ENCODE data around the gene SRSF9. TPM values are rescaled to one million over a fixed set of nuclear protein-coding genes. Genes with fewer than 3 reads are reported as not detected.

The SRSF9 gene
- total and polyA plus RNA-seq, 2 of the 13 experiments (the other 11 are each of a cell fraction or from before 2014, with no cell fraction given), result 125 to 144 TPM

DNA sequence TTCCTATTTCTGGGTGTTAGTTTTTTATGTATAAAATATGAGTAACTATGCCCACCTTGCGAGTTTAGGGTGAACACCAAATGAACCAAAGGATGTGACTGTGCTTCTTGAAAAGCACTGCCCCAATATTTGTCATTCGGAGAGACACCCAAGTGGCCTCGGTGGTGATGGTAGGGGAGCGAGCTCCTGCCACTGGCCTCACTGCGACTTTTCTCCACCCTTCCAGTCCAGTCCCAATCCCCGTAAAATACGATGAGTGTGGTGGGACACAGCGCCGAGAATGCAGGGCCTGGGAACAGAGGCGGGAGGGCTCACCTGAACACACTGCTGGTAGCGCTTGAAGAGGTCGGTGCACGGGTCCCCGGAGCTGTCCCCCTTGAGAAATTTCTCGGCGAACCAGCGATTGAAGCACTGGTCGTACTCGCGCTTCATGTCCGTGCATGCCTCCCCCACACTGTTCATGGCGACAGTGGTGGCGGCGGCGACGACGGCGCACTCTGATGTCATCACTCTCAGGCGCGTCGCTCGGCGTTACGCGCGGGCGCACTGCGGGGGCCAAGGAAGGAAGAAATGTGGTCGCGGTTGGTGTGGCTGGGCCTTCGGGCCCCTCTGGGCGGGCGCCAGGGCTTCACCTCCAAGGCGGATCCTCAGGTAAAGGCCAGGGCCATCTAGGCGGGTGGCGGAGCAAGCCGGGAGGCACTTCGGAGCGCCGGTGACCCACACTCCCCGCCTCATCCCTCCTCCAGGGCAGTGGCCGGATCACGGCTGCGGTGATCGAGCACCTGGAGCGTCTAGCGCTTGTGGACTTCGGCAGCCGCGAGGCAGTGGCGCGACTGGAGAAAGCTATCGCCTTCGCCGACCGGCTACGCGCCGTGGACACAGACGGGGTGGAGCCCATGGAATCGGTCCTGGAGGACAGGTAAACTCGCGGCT lies 23.4 kb downstream of the SRSF9 start, which contains the start of the genes GATC and TRIAP1 (continued):
- TF ChIP-seq, protein P1, sequence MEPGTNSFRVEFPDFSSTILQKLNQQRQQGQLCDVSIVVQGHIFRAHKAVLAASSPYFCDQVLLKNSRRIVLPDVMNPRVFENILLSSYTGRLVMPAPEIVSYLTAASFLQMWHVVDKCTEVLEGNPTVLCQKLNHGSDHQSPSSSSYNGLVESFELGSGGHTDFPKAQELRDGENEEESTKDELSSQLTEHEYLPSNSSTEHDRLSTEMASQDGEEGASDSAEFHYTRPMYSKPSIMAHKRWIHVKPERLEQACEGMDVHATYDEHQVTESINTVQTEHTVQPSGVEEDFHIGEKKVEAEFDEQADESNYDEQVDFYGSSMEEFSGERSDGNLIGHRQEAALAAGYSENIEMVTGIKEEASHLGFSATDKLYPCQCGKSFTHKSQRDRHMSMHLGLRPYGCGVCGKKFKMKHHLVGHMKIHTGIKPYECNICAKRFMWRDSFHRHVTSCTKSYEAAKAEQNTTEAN (CRISPR knock-in tag; conservative IDR thresholded peaks at IDR 0.05), result peak; percentile 69
- TF ChIP-seq U2AF1 (optimal IDR thresholded peaks at IDR 0.05; ENCODE audit: low read depth, low read length) (peak; percentile 50), GATA4 (IDR thresholded peaks at IDR 0.05; ENCODE audit: borderline replicate concordance, low read depth) (peak; percentile 89), ZMYM2 (CRISPR knock-in tag; IDR thresholded peaks at IDR 0.05) (no peak), TOPORS (CRISPR knock-in tag; IDR thresholded peaks at IDR 0.05) (no peak; the same call in 1 of the 2 replicates), ZNF670 (CRISPR knock-in tag; IDR thresholded peaks at IDR 0.05; ENCODE audit: borderline replicate concordance) (0 out of 2 replicates have a peak, but pooled peaks have one; percentile 29), ZNF451 (CRISPR knock-in tag; IDR thresholded peaks at IDR 0.05) (peak; percentile 65; the same call in 1 of the 2 replicates), MIER3 (CRISPR knock-in tag; IDR thresholded peaks at IDR 0.05; ENCODE audit: borderline replicate concordance) (peak; percentile 97), FIP1L1 (IDR thresholded peaks at IDR 0.05; ENCODE audit: borderline replicate concordance, insufficient read depth, low read depth, low read length) (no peak), HNRNPLL (IDR thresholded peaks at IDR 0.05; ENCODE audit: low read depth, low read length, poor library complexity, severe bottlenecking) (peak; percentile 77), POLR2AphosphoS5 (IDR thresholded peaks at IDR 0.05; ENCODE audit: low read depth, low read length) (peak; percentile 98), ZNF367 (CRISPR knock-in tag; IDR thresholded peaks at IDR 0.05; ENCODE audit: borderline replicate concordance) (0 out of 2 replicates have a peak, but pooled peaks have one; percentile 22), BORCS8-MEF2B (CRISPR knock-in tag; IDR thresholded peaks at IDR 0.05) (peak; percentile 80; the same call in 1 of the 2 replicates), SRF (IDR thresholded peaks at IDR 0.05; ENCODE audit: low read depth, low read length) (peak; percentile 94), MAF1 (CRISPR knock-in tag; IDR thresholded peaks at IDR 0.05; ENCODE audit: borderline replicate concordance) (peak; percentile 91), XBP1 (CRISPR knock-in tag; IDR thresholded peaks at IDR 0.05) (no peak), FOXA1 (IDR thresholded peaks at IDR 0.05) (no peak), FOXA1 (CRISPR knock-in tag; IDR thresholded peaks at IDR 0.05) (peak; percentile 73), MEF2D (CRISPR knock-in tag; IDR thresholded peaks at IDR 0.05) (peak; percentile 55), HNRNPH1 (optimal IDR thresholded peaks at IDR 0.05; ENCODE audit: low read depth, low read length) (peak; percentile 43)
- TF ChIP-seq, protein P2, sequence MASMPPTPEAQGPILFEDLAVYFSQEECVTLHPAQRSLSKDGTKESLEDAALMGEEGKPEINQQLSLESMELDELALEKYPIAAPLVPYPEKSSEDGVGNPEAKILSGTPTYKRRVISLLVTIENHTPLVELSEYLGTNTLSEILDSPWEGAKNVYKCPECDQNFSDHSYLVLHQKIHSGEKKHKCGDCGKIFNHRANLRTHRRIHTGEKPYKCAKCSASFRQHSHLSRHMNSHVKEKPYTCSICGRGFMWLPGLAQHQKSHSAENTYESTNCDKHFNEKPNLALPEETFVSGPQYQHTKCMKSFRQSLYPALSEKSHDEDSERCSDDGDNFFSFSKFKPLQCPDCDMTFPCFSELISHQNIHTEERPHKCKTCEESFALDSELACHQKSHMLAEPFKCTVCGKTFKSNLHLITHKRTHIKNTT (CRISPR knock-in tag; IDR thresholded peaks at IDR 0.05), result 0 out of 2 replicates have a peak, but pooled peaks have one; percentile 2
- TF ChIP-seq, protein P3, sequence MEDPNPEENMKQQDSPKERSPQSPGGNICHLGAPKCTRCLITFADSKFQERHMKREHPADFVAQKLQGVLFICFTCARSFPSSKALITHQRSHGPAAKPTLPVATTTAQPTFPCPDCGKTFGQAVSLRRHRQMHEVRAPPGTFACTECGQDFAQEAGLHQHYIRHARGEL (CRISPR knock-in tag; IDR thresholded peaks at IDR 0.05), result no peak
- TF ChIP-seq, protein P4, sequence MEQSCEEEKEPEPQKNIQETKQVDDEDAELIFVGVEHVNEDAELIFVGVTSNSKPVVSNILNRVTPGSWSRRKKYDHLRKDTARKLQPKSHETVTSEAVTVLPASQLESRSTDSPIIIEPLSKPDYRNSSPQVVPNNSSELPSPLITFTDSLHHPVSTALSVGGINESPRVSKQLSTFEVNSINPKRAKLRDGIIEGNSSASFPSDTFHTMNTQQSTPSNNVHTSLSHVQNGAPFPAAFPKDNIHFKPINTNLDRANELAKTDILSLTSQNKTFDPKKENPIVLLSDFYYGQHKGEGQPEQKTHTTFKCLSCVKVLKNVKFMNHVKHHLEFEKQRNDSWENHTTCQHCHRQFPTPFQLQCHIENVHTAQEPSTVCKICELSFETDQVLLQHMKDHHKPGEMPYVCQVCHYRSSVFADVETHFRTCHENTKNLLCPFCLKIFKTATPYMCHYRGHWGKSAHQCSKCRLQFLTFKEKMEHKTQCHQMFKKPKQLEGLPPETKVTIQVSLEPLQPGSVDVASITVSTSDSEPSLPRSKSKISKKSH (CRISPR knock-in tag; IDR thresholded peaks at IDR 0.05; ENCODE audit: borderline replicate concordance), result peak; percentile 96
- TF ChIP-seq, protein P5, sequence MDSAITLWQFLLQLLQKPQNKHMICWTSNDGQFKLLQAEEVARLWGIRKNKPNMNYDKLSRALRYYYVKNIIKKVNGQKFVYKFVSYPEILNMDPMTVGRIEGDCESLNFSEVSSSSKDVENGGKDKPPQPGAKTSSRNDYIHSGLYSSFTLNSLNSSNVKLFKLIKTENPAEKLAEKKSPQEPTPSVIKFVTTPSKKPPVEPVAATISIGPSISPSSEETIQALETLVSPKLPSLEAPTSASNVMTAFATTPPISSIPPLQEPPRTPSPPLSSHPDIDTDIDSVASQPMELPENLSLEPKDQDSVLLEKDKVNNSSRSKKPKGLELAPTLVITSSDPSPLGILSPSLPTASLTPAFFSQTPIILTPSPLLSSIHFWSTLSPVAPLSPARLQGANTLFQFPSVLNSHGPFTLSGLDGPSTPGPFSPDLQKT (CRISPR knock-in tag; IDR thresholded peaks at IDR 0.05; ENCODE audit: borderline replicate concordance), result 0 out of 2 replicates have a peak, but pooled peaks have one; percentile 14

Data from HepG2 (cell line).